ENCODE measurements around the gene PIRT. TPM values are rescaled to one million over a fixed set of nuclear protein-coding genes. Genes with fewer than 3 reads are reported as not detected.

PIRT gene
- total RNA-seq, 1 experiment from 2014 or later, result not detected

DNA sequence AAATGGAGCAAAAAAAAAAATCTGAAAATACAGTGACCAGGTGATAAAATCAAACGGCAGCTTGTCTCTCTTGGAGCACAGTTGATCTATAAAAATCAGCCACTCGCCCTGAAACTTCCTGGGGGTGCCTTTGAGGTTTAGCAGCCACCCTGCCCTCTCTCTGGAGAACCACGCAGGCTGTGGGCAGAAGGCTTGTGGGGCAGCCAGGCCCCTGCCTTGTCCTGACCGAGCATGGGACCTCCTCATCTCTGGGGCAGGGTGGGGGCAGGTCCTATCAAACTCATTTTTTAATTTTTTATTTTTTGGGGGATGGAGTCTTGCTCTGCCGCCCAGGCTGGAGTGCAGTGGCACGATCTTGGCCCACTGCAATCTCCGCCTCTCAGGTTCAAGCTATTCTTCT lies 39.0 kb downstream of the PIRT start:
- DNase-seq (ENCODE audit: low read depth, low spot score), result no peak
- in situ Hi-C loops (cut with HindIII; ENCODE audit: low pct_unique_long_range_greater_than_20kb, low sequenced_read_pairs), result no loop called here

GRCh38 chr17:10798332-10798749 lies 39.5 kb downstream of the PIRT start:
- DNase-seq (ENCODE audit: low read depth, low spot score), result no peak
- in situ Hi-C loops (cut with HindIII; ENCODE audit: low pct_unique_long_range_greater_than_20kb, low sequenced_read_pairs), result no loop called here

- DNase-seq (ENCODE audit: low read depth, low spot score), result no peak
- in situ Hi-C loops (cut with HindIII; ENCODE audit: low pct_unique_long_range_greater_than_20kb, low sequenced_read_pairs), result no loop called here
Observed at GRCh38 chr17:10797476-10798328, 40.2 kb downstream of the PIRT start.

DNA sequence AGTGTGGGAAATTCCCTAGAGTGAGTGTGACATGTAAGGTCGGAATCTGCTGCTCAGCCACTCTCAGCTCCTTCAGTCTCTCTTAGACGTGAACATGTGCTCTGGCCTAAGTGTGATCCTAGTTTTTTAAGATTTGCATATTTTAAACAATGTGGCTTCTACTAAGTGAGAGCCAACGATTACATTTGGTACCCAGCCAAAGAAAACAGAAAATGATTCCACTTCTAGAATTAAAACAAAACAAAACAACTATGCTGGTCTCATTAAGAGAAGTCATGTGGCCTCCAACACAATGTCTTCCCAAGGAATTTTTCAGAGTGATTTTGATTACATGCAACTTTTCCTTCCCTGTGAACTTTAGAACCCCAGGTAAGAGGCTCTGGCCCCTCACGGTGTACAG lies 44.1 kb downstream of the PIRT start:
- in situ Hi-C loops (cut with HindIII; ENCODE audit: low pct_unique_long_range_greater_than_20kb, low sequenced_read_pairs), result no loop called here
- no peak for DNase-seq (ENCODE audit: low read depth, low spot score)

DNA sequence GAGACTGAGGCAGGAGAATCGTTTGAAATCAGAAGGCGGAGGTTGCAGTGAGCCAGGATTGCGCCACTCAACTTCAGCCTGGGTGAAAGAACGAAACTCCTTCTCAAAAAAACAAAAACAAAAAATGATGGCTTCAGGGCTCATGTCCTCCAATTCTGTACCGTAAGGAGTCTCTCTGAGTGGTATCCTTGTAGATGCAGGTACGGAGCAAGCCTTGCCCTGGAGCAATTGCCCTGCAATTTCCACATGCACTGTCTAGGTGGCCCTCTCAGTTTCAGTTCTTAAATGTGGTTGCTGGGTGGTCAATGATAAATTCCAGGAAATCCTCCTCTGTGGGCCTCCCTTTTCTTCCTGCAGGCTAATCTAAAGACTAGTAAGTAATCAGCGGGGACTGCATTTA lies 44.6 kb downstream of the PIRT start:
- in situ Hi-C loops (cut with HindIII; ENCODE audit: low pct_unique_long_range_greater_than_20kb, low sequenced_read_pairs), result no loop called here
- no peak for DNase-seq (ENCODE audit: low read depth, low spot score)

GRCh38 chr17:10792151-10792550 lies 45.7 kb downstream of the PIRT start:
- in situ Hi-C loops (cut with HindIII; ENCODE audit: low pct_unique_long_range_greater_than_20kb, low sequenced_read_pairs), result no loop called here
- DNase-seq (ENCODE audit: low read depth, low spot score), result no peak

- DNase-seq (ENCODE audit: low read depth, low spot score), result peak; percentile 29
- in situ Hi-C loops (cut with HindIII; ENCODE audit: low pct_unique_long_range_greater_than_20kb, low sequenced_read_pairs), result no loop called here
Observed at GRCh38 chr17:10790491-10791401, 47.1 kb downstream of the PIRT start.

DNA sequence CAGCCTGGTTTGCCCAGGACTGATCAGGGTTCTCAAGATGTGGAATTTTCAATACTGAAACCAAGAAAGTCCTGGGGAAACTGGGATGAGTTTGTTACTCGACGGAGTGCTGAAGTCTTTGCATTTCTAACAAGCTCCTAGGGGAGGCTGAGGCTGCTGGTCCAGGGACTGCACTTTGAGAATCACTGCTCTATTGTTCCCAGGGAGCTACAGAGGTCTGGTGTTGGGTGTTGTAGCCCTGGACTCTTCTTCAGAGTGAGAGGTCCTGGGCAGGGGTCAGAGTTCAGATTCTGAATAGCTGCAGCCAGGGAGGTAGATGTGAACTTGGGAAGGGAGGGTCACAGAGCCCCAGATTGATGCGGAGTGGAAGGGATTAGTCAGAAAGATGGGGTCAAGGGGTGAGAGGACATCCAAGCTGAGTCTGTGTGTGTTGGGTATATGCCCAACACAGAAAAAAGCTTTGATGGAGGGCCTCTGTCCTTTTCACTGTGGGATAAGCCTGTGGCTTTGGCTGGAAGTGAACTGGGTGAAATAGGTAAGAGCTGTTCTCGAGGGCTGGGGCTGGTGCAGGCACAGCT lies 48.1 kb downstream of the PIRT start:
- in situ Hi-C loops (cut with HindIII; ENCODE audit: low pct_unique_long_range_greater_than_20kb, low sequenced_read_pairs), result no loop called here
- DNase-seq (ENCODE audit: low read depth, low spot score), result no peak

GRCh38 chr17:10787306-10788045 lies 50.4 kb downstream of the PIRT start:
- DNase-seq (ENCODE audit: low read depth, low spot score), result no peak
- in situ Hi-C loops (cut with HindIII; ENCODE audit: low pct_unique_long_range_greater_than_20kb, low sequenced_read_pairs), result no loop called here

DNA sequence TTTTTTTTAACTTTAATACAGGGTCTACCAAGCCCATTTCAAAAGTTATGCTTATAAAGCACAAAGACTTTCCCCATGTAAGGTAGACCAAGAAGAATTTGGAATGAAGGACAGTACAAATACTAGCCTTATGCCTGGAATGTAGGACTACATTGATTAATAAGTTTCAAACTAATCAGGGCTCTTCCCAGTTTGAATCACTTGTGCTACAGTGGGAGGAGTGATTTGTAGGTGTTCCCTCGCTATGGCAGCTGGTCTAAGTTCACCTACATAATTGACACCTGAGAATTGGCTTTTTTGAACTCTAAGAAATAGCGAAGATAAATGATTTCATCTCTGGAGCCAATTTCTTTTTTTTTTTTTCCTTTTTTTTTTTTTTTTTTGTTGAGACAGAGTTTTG lies 52.6 kb downstream of the PIRT start:
- in situ Hi-C loops (cut with HindIII; ENCODE audit: low pct_unique_long_range_greater_than_20kb, low sequenced_read_pairs), result no loop called here
- no peak for DNase-seq (ENCODE audit: low read depth, low spot score)

- DNase-seq (ENCODE audit: low read depth, low spot score), result no peak
- in situ Hi-C loops (cut with HindIII; ENCODE audit: low pct_unique_long_range_greater_than_20kb, low sequenced_read_pairs), result no loop called here
Observed at GRCh38 chr17:10779609-10780008, 58.3 kb downstream of the PIRT start.

DNA sequence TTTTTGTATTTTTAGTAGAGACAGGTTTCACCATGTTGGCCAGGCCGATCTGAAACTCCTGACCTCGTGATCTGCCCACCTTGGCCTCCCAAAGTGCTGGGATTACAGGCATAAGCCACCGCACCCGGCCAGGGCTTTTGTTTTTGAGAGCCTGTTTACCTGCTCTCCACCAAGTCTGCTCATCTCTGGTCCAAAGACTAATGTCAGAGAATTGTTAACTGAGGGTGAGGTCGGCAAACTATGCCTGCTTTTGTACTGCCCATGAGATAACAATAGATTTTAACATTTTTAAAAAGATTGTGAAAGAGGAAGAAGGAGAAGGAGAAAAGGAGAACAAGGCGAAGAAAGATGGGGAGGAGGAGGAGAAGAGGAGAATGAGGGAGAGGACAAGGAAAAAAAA lies 60.0 kb downstream of the PIRT start:
- no peak for DNase-seq (ENCODE audit: low read depth, low spot score)
- in situ Hi-C loops (cut with HindIII; ENCODE audit: low pct_unique_long_range_greater_than_20kb, low sequenced_read_pairs), result no loop called here

DNA sequence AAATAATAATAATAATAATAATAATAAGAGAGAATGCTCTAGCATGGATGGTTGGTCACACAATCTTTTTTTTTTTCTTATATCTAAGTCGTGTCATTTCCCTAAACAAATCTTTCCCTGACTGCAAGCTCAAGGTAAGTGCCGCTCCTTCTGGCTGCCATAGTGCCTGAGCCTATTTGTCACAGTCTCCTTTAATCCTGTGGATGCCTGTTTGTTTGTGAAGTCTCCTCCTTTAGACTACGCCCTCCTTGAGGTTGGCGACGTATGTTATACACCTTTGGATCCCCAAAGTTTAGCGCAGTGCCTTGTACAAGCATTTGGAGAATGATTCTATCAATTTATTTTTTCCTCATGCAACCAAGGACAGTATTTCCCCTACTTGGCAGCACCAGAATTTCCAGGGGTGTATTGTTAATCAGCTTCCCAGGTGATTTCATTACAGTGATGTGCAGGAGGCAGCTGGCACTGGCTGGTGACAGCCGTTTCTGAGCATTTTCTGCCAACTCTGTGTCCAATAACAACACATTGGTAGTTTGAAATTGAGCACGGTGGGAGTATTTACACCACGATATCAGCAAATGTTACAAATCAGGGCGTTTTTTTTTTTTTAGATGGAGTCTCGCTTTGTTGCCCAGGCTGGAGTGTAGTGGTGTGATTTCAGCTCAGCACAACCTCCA lies 60.6 kb downstream of the PIRT start:
- in situ Hi-C loops (cut with HindIII; ENCODE audit: low pct_unique_long_range_greater_than_20kb, low sequenced_read_pairs), result no loop called here
- no peak for DNase-seq (ENCODE audit: low read depth, low spot score)

DNA sequence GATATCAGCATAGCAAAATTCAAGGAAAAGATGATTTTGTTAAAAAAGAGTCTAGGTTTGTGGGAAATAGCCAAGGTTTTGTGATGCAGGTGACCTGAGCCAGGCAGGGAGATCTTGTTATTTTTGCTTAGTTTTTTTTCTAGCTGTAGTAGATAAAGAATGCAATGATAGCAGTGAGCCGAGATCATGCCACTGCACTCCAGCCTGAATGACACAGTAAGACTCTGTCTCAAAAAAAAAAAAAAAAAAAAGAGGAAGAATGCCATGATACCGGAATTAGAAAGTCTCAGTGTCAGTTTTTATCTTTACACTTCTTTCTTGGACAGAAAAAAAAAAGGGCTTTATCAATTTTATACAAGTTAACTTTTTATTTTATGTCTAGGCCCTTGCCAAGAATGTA lies 61.5 kb downstream of the PIRT start:
- no peak for DNase-seq (ENCODE audit: low read depth, low spot score)
- in situ Hi-C loops (cut with HindIII; ENCODE audit: low pct_unique_long_range_greater_than_20kb, low sequenced_read_pairs), result no loop called here

- in situ Hi-C loops (cut with HindIII; ENCODE audit: low pct_unique_long_range_greater_than_20kb, low sequenced_read_pairs), result no loop called here
- DNase-seq (ENCODE audit: low read depth, low spot score), result no peak
Observed at GRCh38 chr17:10775740-10776356, 62.0 kb downstream of the PIRT start.

DNA sequence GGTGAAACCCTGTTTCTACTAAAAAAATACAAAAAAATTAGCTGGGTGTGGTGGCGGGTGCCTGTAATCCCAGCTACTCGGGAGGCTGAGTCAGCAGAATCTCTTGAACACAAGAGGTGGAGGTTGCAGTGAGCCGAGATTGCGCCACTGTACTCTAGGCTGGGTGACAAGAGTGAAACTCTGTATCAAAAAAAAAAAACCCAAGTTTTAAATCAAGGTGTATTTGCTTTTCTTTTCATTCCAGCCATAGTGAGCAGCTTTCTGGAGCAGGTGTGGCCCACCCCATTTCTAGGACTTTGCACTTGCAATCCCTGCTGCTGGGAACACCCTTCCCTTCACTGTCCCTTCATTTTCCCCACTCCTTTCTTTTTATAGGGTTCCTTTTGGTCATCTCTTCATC lies 62.8 kb downstream of the PIRT start:
- DNase-seq (ENCODE audit: low read depth, low spot score), result no peak
- in situ Hi-C loops (cut with HindIII; ENCODE audit: low pct_unique_long_range_greater_than_20kb, low sequenced_read_pairs), result no loop called here

GRCh38 chr17:10773391-10773790 lies 64.5 kb downstream of the PIRT start:
- in situ Hi-C loops (cut with HindIII; ENCODE audit: low pct_unique_long_range_greater_than_20kb, low sequenced_read_pairs), result no loop called here
- no peak for DNase-seq (ENCODE audit: low read depth, low spot score)
